NCI-H1417 treated with DMSO at 0.1 percent for 48 hours (cell line): ENCODE data around the gene L1CAM.
"Not testable (repeated sequence)": the region's sequence is repeated elsewhere in the genome, so short reads cannot be mapped to it uniquely, and the experiment has no call there.

Experiments used
- DNase-seq: peaks from one replicate; lab custom pipeline; 2025; lab: John Stamatoyannopoulos, UW

Gene L1CAM

DNA sequence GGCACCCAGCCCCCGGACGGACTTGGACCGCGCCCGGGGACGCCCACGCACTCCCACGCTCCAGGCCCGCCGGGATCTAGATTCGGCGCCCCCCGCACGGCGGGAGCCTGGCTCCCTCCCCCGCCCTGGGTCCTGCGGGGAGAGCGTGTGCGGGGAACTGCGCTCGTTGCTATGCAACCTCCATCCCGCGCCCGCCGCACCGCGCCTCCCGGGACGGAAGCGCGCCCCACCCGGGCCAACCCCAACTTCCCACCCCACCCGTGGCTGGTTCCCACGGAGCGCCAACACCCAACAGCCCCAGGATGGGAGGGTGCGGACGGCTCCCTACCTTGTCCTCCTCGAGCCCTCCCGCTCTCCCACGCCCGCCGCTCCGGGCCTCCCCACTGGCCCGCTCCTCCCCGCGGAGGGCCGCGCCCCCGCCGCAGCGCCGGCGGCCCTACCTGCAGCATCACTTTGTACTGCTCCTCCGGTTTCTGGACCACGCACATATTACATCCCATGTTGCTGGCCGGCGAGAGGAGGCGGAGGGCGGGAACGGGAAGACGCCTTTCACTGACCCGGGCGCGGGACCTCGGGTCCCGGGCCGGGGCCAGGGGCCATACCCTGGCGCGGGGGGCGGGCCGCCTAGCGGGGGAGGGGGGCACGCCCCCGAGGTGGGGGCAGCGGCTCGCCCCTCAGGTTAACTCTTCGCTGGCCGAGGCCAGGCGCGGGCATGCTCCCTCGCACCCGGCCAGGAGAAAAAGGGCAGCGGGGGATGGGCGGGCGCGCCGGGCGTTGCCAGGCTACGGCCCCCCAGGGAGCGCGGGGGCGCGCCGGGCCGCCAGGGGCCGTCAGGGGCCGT is 56.0 kb downstream of the L1CAM start, which contains the start of gene PDZD4:
Gene PDZD4, minus strand, starts transcription at position 746 of the 841 bp plus-strand sequence. Its CDS starts 246 bp downstream, at position 500.
- DNase-seq = no peak

DNA sequence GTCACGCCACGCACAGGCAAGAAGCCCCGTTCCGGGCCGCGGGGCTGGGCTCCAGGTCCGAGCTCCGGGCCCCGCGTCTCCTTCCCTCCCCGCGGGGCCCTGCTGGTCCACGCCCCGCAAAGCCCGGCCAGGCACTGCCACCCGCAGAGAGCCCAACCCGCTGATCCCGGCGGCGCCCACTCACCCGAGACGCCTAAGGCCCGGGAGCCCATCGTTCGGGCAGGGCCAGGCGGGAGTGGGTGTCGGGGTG is 56.5 kb downstream of the L1CAM start:
- no peak for DNase-seq

DNA sequence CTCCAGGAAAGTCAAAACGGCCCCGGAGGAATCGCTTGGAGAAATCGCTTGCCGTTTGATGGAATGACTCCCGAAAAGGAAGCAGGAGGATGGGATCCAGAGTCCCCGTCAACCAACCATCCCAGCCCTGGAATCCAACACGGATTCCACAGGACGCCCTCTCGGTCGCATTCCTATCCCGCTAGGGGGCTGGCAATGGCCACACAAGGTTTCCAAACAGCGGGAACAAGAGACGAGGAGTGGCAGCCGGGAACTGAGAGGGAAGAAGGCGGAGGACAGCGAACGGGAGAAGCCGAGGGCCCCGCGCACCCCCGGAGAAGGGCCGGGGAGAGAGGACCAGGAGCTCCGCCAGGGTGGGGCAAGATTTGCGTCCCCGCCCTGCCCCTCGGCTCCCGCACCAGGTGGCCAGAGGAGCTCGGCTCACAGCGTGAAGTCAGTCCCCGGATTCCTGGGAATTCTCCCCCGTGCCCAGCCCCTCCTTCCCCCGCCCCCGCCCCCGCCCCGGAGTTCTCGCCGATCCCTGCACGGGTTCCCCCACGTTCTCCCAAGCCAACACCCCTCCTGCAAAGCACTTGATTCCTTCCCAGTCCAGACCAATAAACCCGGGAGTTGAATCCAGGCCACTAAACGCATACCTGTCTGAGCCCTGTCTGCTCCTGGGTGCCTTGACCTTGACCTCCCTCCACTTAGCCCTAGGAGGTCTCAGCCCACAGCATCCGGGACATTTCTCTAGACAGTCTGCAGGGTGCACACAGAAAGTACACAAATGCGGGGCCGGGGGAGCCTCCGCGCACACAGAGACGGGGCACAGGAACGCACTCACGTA is 57.0 kb downstream of the L1CAM start:
- DNase-seq = no peak

DNA sequence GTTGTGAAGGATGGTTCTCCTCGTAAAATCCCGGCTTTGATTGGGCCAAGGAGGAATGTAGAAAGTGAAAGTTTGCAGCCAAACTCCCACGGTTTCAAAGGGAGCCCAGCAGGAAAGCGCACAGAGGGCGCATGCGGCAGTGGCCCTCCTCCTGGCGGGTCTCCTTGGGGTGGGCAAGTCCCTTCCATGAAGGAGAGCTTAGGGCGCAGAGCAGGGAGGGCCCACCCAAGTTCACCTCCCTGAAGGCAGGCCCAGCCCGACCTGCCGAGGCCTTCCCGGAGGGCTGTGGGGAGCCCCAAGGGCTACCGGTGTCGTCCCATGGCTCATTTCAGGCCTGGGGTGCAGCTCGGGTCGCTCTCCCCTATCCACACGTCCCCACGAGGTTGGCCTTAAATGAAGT is 57.7 kb downstream of the L1CAM start:
- DNase-seq = no peak

DNA sequence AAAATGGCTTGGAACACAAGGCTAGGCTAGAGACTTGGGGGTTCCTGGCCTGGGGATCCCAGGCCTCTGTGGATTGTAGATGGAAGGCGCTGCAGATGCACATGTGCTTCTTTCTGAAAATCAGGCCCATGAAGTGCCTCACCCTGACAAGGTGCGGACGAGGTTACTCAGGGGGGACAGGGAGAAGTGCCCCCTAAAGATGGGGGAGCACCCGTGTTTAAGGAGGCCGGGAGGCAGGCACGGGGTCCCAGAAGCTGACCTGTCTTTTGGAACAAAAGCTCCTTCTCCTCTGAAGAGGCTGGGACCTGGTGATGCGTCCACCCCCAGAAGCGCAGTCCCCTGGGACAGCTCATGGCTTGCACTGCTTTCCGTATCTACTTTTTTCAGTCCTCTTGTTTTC is 58.1 kb downstream of the L1CAM start:
- DNase-seq = no peak

DNA sequence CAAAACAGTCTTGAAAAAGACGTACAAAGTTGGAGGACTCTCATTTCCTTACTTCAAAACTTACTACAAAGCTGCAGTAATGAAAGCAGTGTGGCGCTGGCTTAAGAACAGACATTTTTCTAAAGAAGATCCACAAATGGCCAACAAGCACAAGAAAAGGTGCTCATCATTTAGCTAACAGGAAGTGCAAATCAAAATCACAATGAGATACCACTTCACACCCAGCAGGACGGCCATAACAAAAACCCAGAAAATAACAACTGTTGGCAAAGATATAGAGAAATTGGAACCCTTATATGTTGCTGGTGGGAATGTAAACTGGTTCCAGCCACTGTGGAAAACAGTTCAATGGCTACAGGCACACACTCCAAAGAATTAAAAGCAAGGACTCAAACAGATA is 59.0 kb downstream of the L1CAM start:
- no peak for DNase-seq

DNA sequence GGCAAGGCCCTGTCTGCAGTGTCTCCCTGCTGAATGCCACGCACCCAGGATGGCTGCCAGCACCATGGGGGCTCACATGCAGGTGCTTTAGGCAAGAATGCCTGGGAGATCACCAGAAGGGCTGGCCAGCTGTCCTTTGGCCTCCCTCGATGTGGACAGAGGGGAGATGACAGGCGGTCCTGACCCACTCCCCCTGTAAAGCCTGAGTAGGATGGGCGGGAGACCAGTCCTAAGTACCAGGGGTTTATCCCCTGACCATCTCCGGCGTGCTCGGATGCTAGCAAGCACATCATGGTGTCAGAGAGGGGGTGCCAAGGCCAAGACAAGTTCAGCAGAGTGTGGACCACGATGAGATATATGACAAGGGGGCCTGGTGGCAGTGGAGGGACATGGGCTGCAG is 60.9 kb downstream of the L1CAM start:
- no peak for DNase-seq

DNA sequence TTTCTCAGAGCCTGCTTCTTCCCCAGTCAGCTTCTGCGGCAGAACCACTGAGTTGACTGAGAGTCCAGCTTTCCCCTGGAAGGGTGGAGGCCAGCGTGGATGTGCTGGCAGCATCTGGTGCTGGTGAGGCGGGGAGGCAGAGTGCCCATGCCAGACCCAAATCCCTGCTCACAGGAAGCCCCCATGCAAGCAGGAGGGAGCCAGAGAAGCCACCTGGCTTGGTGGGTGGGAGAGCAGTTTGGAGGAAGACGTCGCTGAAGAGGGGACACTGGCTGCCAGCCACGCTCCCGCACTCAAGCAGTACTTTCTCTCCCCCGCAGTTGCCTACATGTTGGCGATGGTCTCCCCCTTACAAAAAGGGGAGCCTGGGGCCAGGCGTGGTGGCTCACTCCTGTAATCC is 61.6 kb downstream of the L1CAM start:
- no peak for DNase-seq

DNA sequence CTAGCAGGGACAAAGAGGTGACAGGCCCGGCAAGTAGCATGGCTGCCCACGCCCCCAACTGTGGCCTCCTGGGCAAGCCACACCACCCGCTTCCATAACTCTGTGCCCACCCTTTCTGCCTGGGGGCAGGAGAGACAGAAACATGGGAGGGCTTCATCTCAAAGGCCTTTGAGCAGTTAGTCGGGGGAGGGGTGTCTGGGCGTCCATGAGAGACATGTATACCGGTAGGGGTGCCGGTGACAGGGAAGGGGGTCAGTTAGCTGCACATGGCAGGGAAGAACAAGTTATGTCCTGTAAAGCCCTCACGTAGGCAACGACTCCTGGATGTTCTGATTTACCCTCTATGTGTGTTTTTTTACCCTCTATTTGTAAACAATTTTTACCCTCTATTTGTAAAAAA is 64.9 kb downstream of the L1CAM start:
- no peak for DNase-seq

DNA sequence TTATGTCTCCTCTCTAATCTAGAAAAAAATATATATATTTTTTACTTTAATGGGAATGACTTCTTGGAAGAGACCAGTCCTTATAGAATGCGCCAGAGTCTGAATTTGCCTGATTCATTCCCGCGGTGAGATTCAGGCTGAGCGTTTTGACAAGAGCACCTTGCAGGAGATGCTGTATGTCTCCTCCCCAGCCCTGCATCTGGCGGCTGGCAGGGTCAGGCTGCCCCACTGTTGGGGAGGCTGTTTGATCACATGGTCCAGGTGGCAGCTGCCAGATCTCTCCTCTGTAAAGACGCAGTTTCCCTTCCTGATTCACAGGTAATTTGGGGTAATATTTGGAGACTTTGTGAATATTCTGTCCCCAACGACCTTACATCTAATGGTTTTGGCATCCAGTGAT is 65.4 kb downstream of the L1CAM start:
- DNase-seq = no peak

DNA sequence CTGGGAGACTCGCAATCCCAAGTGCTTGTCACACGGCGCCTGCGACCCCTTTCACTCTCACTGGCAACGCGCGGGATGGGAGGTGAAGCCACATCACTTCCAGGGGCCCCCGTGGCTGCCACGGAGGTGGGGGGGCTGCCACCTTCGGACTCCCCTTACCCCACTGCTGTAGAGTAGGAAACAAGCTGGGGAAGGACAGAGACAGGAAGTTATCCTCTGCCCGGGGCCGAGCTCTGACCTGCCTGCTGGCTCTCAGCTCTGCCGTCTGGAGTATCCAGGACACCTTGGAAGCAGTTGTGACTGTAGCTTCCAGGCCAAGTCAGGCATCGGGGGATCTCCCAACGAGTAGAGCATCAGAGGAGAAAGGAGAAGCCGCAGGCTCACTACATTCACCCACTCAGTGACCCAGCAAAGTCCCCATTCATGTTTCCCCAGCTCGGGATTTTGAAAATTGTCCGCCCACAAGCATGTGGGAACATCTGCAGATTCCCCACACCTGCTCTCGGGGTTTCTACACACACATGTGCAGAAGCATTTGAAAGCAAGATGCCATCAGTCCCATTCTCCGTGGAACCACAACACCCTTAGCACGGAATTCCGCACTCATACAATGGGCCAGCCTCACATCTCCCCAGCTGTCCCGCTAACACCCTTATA is 66.5 kb downstream of the L1CAM start:
- DNase-seq = no peak

DNA sequence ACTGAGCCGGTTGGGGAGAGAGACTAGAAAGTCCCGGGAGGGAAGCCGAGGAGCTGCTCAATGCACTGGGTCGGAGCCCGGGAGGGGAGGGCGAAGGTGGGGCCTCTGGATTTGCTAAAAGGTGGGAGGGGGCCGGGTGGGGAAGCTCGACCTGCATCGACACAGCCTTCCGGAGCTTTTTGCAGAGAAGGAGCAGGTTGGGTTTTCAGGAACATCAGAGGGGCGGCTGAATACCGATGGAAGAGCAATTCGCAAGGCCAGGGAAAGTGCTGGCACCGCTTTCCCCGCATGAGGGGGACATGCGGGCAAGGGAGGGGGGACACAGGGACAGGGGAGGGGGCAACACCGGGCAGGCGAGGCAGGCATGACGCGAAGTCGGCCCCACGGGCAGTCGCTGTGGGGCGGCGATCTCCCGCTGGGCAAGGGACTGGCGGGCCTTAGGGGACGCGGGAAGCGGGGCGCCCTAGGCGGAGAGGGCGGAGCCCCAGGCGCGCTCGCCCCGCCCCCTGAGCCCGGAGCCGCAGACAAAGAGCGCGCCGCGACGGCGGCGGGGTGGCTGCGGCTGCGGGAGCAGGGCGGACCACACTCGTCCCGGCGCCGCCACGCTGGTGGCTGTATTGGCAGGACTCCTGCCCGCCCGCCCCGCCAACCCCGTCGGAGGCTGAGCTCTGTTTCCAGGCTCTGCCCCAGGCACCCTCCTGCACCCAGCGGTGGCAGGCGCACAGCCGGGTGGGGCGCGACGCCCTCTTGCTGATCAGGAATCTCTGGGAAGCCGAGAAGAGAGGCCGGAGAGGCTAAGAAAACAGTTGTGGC is 67.2 kb downstream of the L1CAM start:
- no peak for DNase-seq

DNA sequence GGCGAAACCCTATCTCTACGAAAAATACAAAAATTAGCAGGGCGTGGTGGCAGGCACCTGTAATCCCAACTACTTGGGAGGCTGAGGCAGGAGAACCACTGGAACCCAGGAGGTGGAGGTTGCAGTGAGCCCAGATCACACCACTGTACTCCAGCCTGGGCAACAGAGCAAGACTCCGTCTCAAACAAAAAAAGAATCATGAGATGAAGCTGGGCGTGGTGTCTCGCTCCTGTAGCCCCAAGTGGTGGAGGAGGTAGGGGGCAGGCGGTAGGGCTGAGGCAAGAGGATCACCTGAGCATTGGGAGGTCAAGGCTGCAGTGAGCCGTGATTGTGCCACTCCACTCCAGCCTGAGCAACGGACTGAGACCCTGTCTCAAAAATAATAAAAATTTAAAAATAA is 67.9 kb downstream of the L1CAM start:
- DNase-seq = not testable (repeated sequence)

DNA sequence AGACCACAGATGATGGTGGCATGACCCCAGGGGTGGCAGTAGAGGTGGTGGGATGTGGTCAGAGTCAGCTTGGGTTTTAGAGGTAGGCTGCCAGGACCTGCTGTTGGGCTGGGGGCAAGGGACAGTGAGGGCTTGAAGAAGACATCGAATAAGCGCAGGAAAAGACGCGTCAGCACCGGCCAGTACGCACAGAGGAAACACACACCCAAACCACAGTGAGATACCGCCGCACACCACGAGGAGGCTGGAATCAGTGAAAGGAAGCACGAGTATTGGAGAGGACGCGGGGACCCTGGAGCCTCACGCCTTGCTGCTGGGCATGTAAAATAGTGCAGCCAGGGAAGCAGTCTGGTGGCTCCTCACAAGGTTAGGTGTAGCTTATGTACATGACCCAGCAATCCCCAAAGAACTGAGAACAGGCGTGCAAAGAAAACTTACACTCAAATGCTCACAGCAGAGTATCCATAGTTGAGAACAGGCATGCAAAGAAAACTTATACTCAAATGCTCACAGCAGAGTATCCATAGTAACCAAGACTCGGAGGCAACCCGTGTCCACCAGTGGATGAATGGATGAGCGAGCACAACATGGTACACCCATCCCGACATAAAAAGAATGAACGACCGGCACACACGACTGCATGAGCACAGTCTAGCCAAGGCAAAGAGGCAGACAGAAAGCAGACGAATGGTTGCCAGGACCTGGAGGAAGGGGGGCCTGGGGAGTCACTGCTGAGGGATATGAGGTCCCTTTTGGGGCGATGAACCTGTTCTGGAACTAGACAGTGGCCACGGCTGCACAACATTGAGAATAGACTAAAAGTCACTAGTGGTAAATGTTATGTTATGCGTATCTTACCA is 68.9 kb downstream of the L1CAM start:
- DNase-seq = no peak

DNA sequence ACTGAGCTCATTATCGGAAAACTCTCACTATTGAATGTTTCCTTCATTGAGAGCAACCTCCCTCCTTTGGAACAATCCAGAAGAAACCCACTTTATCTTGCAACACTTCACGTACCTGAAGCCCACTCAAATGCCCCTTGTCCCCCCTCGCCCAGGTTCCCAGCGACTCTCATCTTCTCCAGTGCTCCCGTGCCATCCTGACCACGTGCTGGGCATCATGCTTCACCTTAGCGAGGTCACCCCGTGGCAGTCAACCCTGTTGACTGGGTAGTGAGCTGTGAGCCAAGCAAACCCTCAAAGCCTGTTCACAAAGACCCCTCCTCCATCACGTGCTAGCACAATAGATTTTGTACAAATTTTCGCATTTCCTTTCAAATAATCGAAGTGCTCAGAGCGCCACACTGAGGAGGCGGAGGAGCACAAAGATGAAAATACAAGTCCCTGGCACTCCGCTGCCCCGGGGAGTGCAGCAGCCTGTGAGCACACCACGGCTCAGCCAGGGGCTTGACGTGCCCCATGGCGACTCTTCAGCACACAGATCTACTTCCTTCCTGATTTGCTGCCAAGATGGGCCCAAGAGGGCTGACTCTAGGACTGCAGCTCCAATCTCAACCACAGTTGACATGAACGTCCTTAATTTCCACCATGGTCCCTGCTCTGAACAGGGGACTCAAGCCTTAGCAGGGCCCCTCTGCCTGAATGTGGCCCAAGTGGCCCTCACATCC is 71.2 kb downstream of the L1CAM start:
- DNase-seq = no peak

DNA sequence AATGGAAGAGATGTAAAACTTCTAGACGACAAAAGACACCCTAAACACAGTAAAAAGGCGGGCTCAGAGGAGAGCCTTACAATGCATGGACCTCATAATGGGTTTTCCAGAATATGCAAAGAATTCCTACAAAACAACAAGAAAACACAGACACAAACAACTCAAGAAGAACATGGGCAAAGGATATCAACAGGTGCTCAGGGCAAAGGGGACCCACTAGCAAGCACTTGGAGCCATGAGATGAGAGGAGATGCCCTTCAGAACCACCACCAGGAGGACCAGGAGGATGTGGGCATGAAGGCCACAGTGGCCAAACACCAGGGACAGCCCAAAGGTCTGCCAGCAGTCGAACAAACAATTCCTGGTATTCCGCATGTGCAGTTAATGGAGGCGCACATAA is 72.8 kb downstream of the L1CAM start:
- DNase-seq = no peak

DNA sequence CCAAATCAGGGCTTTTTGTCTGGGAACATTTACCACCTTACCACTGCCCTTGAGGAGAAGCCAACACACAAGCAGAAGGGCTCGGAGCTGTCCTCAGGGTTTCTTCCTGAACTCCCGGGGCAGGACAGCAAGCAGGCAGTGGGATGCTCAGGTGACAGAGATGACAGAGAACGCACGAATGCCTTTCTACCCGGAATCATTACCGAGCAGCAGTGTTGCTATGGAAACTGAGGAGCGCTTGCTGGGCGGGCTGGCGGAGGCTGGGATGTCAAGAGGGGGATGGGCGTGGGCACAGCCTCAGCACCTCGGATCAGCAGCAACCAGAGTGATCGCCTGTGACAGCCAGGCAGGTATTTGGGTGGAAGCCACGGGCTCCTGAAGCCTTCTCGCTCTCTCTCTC is 73.8 kb downstream of the L1CAM start:
- DNase-seq = no peak
